Heart left ventricle (tissue), 16 donors: Measurements from ENCODE around the gene LHX5. TPM values are rescaled to one million over a fixed set of nuclear protein-coding genes. Genes with fewer than 3 reads are reported as not detected.

ENCODE experiments used
- ATAC-seq, 4 donors: fragments of 200-7000 bp; cut with Tn5 transposase; one replicate each; pipeline ENCODE4 v1.9.1; 2020 to 2022; ENCODE audit warnings: moderate library complexity in 4 of 4, mild to moderate bottlenecking in 3 of 4, moderate number of reproducible peaks in 1 of 4
- DNase-seq, 5 donors: peaks; one replicate each; pipeline ENCODE4 v3.0.0-alpha.2; 2020
- H3K27ac ChIP-seq, 12 donors: fragments of 200-600 bp; sonication (generic) in 4 of 12; one replicate each; pipeline versions ENCODE4 v1.5.0 to v1.8.0; 2016 to 2022; ENCODE audit warnings: mild to moderate bottlenecking in 2 of 12
- H3K27me3 ChIP-seq, 9 donors: fragments of 200-600 bp; sonication (generic) in 2 of 9; one replicate each; pipeline versions ENCODE4 v1.5.1 to v1.8.0; 2016 to 2022; ENCODE audit warnings: mild to moderate bottlenecking in 3 of 9
- H3K36me3 ChIP-seq, 9 donors: fragments of 200-600 bp; sonication (generic) in 2 of 9; one replicate each; pipeline versions ENCODE4 v1.5.0 to v1.8.0; 2018 to 2022; ENCODE audit warnings: mild to moderate bottlenecking in 2 of 9
- H3K4me1 ChIP-seq, 12 donors: fragments of 200-600 bp; sonication (generic) in 4 of 12; one replicate each; pipeline versions ENCODE4 v1.5.0 to v1.8.0; 2016 to 2022; ENCODE audit warnings: mild to moderate bottlenecking in 3 of 12
- H3K4me3 ChIP-seq, 12 donors: fragments of 200-600 bp; sonication (generic) in 4 of 12; one replicate each; pipeline versions ENCODE4 v1.5.0 to v1.8.0; 2017 to 2022; ENCODE audit warnings: mild to moderate bottlenecking in 9 of 12, moderate library complexity in 4 of 12
- H3K9me3 ChIP-seq, 12 donors: fragments of 200-600 bp; sonication (generic) in 4 of 12; one replicate each; pipeline versions ENCODE4 v1.5.0 to v1.8.0; 2016 to 2022; ENCODE audit warnings: mild to moderate bottlenecking in 1 of 12
- CTCF ChIP-seq, 12 donors: fragments of 200-600 bp; sonication (generic) in 4 of 12; IDR thresholded peaks; one replicate each; pipeline versions ENCODE4 v1.5.0 to v1.8.0; 2018 to 2022; ENCODE audit warnings: antibody characterized with exemption in 12 of 12, mild to moderate bottlenecking in 5 of 12
- POLR2A ChIP-seq, 2 donors: fragments of 450-650 bp; IDR thresholded peaks; one replicate each; pipeline ENCODE4 v1.6.1; 2017; ENCODE audit warnings: antibody characterized with exemption in 2 of 2, mild to moderate bottlenecking in 2 of 2, moderate library complexity in 2 of 2
- WGBS, 4 donors: extraction: QIAGEN DNeasy Blood & Tissue Kit in 2 of 4; methylation state at CpG; one replicate each; pipeline versions ENCODE4 v1.1.5 to v1.1.7; 2013 to 2018; 5-methylcytosine and 5-hydroxymethylcytosine counted together
- intact Hi-C, 10 donors: fragments of 100-400 bp; cut with DNase I; formaldehyde crosslinking; loops; one replicate each; pipeline versions ENCODE4 v1.11.1 to v1.14.2; 2022
- polyA plus RNA-seq, 2 donors: library from polyadenylated mRNA; stranded (reverse); fragments of 200-250 nt; gene quantifications; one replicate each; pipeline ENCODE4 v1.2.3, GENCODE V29; 2013
- total RNA-seq, 9 donors: library from RNA; depleted of rRNA in 2 of 9; stranded (reverse); fragments of >200 nt in 2 of 9; fragmentation: NEBNext Ultra II Directional in 3 of 9; extraction: Animal tissue kit (Norgen Biotek cat#: 25700) in 3 of 9; gene quantifications; one replicate each; pipeline versions ENCODE4 v1.1.0 to v1.2.4, GENCODE V29; 2016 to 2023
- donor health status: ischemic (EF 13 %, LVEDD 7.1; RV severe dilation, severe dysfunction).
- donor health status: healthy with polysubstance abuse.
- donor health status: DM: no; HTN: yes; CAD: no.
- donor health status: DM: no; HTN: no; CAD: no.
- donor health status: ischemic (EF 25% LVEDD 6.9; RV normal size, moderate dysfunction).
- donor health status: ischemic (EF 25% LVEDD 5.7; RV mildly dilated, moderate dysfunction).
- donor health status: healthy.
- donor health status: DM: yes; HTN: yes; CAD: no.
- donor health status: ischemic (EF 35%, LVEDD 5.7; RV mildly dilated, moderate dysfunction).
- donor health status: nonischemic (EF 11% LVEDD 7.7; RV severe dilation, severe dysfunction).
- donor health status: DM: yes; HTN: yes; CAD: no.
- donor health status: PGD.
- donor health status: ischemic (EF 29% LVEDD 5.4; RV normal size, mild dysfunction).
- donor health status: nonischemic (EF 23%, LVEDD 6.1; RV moderate dilation, normal function).

Gene LHX5
- total and polyA plus RNA-seq, 11 donors, result not detected

GRCh38 chr12:113457185-113457584 is 14.5 kb downstream of the LHX5 start:
- H3K27me3 ChIP-seq, result peaks cover 3 to 65% (median 24%) of the 10 kb centered on the region in 9 donors
- no peak overlapping the region for H3K27ac ChIP-seq
- 55 to 59% (median 57%) methylated on average over 10 of the region's 10 CpGs for WGBS, 4 donors
- H3K36me3 ChIP-seq, result no peaks in the 10 kb centered on the region
- intact Hi-C loops, result no loop called here
- no peak for DNase-seq
- no peak for TF ChIP-seq CTCF (IDR thresholded peaks at IDR 0.05)
- TF ChIP-seq POLR2A (IDR thresholded peaks at IDR 0.05), result no peak
- peaks cover 0 to 4% (median 0%) of the 10 kb centered on the region in 12 donors for H3K4me1 ChIP-seq
- H3K9me3 ChIP-seq, result no peaks in the 10 kb centered on the region
- no peak for ATAC-seq
- no peak overlapping the region for H3K4me3 ChIP-seq

GRCh38 chr12:113456761-113457160 is 14.9 kb downstream of the LHX5 start:
- no peak for ATAC-seq
- no peak overlapping the region for H3K4me3 ChIP-seq

GRCh38 chr12:113456199-113456598 is 15.5 kb downstream of the LHX5 start:
- 77 to 85% (median 81%) methylated on average over 2 of the region's 2 CpGs for WGBS, 4 donors
- intact Hi-C loops, result no loop called here

More at GRCh38 chr12:113456761-113457160, 14.9 kb downstream of the LHX5 start:
- intact Hi-C loops, result no loop called here
- Histone ChIP-seq H3K27me3 (peaks cover 3 to 61% (median 24%) of the 10 kb centered on the region in 9 donors), H3K36me3 (no peaks in the 10 kb centered on the region), H3K4me1 (no peaks in the 10 kb centered on the region), H3K27ac (no peak overlapping the region), H3K9me3 (no peaks in the 10 kb centered on the region)
- TF ChIP-seq CTCF (IDR thresholded peaks at IDR 0.05) (no peak), POLR2A (IDR thresholded peaks at IDR 0.05) (no peak)
- 48 to 79% (median 53%) methylated on average over 4 of the region's 4 CpGs for WGBS, 4 donors
- DNase-seq, result no peak

GRCh38 chr12:113453330-113453729 is 18.3 kb downstream of the LHX5 start:
- H3K4me1 ChIP-seq, result no peaks in the 10 kb centered on the region
- H3K27me3 ChIP-seq, result peaks cover 0 to 34% (median 6%) of the 10 kb centered on the region in 9 donors
- no peak overlapping the region for H3K4me3 ChIP-seq
- DNase-seq (no peak), ATAC-seq (no peak)
- WGBS, 4 donors, result 18 to 31% (median 28%) methylated on average over 6 of the region's 6 CpGs
- H3K27ac ChIP-seq, result no peak overlapping the region
- intact Hi-C loops, result no loop called here
- no peaks in the 10 kb centered on the region for H3K9me3 ChIP-seq
- TF ChIP-seq CTCF (IDR thresholded peaks at IDR 0.05), result no peak
- TF ChIP-seq POLR2A (IDR thresholded peaks at IDR 0.05), result no peak
- H3K36me3 ChIP-seq, result no peaks in the 10 kb centered on the region

More at GRCh38 chr12:113456199-113456598, 15.5 kb downstream of the LHX5 start:
- TF ChIP-seq POLR2A (IDR thresholded peaks at IDR 0.05) (no peak), CTCF (IDR thresholded peaks at IDR 0.05) (no peak)
- Histone ChIP-seq H3K4me3 (no peak overlapping the region), H3K36me3 (no peaks in the 10 kb centered on the region), H3K27ac (no peak overlapping the region), H3K9me3 (no peaks in the 10 kb centered on the region), H3K27me3 (peaks cover 0 to 55% (median 20%) of the 10 kb centered on the region in 9 donors), H3K4me1 (no peaks in the 10 kb centered on the region)
- DNase-seq, result no peak
- ATAC-seq, result no peak
